WTC11 (cell line): ENCODE results near the gene ALOX12. TPM values are rescaled to one million over a fixed set of nuclear protein-coding genes. Genes with fewer than 3 reads are reported as not detected.

Experiments
- ATAC-seq: fragments of 200-7000 bp; cut with Tn5 transposase; 2 replicates; pipeline ENCODE4 v1.10.0; 2021; ENCODE audit warnings: mild to moderate bottlenecking, moderate library complexity
- CTCF ChIA-PET: fragments of 300-600 bp; sonication (Branson Sonifier 250); formaldehyde crosslinking; loops from one replicate; lab custom pipeline; 2021; ENCODE audit warnings: antibody characterized with exemption; lab: Charles Lee
- POLR2A ChIA-PET: fragments of 350-600 bp; sonication (Branson Sonifier 250); formaldehyde crosslinking; loops from one replicate; lab custom pipeline; 2021; ENCODE audit warnings: antibody characterized with exemption; lab: Charles Lee
- DNase-seq: peaks from one replicate; pipeline ENCODE4 v3.0.0; 2021; ENCODE audit warnings: low spot score
- H3K27ac Mint-ChIP-seq: 2 replicates; pipeline ENCODE4 v1.8.0; 2021; ENCODE audit warnings: mixed read lengths
- H3K27me3 Mint-ChIP-seq: 2 replicates; pipeline ENCODE4 v1.8.0; 2021; ENCODE audit warnings: low read depth, mild to moderate bottlenecking, moderate library complexity, mixed read lengths
- H3K36me3 Mint-ChIP-seq: 2 replicates; pipeline ENCODE4 v1.8.0; 2021; ENCODE audit warnings: mixed read lengths
- H3K4me1 Mint-ChIP-seq: 2 replicates; pipeline ENCODE4 v1.8.0; 2022; ENCODE audit warnings: mixed read lengths
- H3K4me3 Mint-ChIP-seq: 2 replicates; pipeline ENCODE4 v1.8.0; 2021; ENCODE audit warnings: mild to moderate bottlenecking, moderate library complexity, mixed read lengths
- H3K9me3 Mint-ChIP-seq: 2 replicates; pipeline ENCODE4 v1.8.0; 2021; ENCODE audit warnings: mixed read lengths
- CREB1 ChIP-seq: sonication (generic); formaldehyde crosslinking; IDR thresholded peaks from 2 replicates; pipeline ENCODE4 v1.8.0; 2023; ENCODE audit warnings: mild to moderate bottlenecking, missing genetic modification reagents
- CREM ChIP-seq: sonication (generic); formaldehyde crosslinking; IDR thresholded peaks from 2 replicates; pipeline ENCODE4 v1.8.1; 2022; ENCODE audit warnings: mild to moderate bottlenecking, missing genetic modification reagents, moderate library complexity
- CTCF ChIP-seq: fragments of 200-600 bp; IDR thresholded peaks from 2 replicates; pipeline ENCODE4 v1.8.0; 2022; ENCODE audit warnings: antibody characterized with exemption
- E2F5 ChIP-seq: sonication (generic); formaldehyde crosslinking; IDR thresholded peaks from 2 replicates; pipeline ENCODE4 v1.8.1; 2022; ENCODE audit warnings: mild to moderate bottlenecking, moderate library complexity, missing genetic modification reagents
- ESRRA ChIP-seq: sonication (generic); formaldehyde crosslinking; IDR thresholded peaks from 2 replicates; pipeline ENCODE4 v1.8.1; 2022; ENCODE audit warnings: mild to moderate bottlenecking, missing genetic modification reagents, borderline replicate concordance
- IRF2 ChIP-seq: sonication (generic); formaldehyde crosslinking; IDR thresholded peaks from 2 replicates; pipeline ENCODE4 v1.8.0; 2022; ENCODE audit warnings: low read depth, missing genetic modification reagents, borderline replicate concordance
- PRDM15 ChIP-seq: sonication (generic); formaldehyde crosslinking; IDR thresholded peaks from 2 replicates; pipeline ENCODE4 v1.8.0; 2022; ENCODE audit warnings: missing genetic modification reagents
- RELA ChIP-seq: sonication (generic); formaldehyde crosslinking; IDR thresholded peaks from 2 replicates; pipeline ENCODE4 v1.8.1; 2022; ENCODE audit warnings: missing genetic modification reagents, mild to moderate bottlenecking, borderline replicate concordance
- SMAD4 ChIP-seq: sonication (generic); formaldehyde crosslinking; IDR thresholded peaks from 2 replicates; pipeline ENCODE4 v1.8.0; 2022; ENCODE audit warnings: mild to moderate bottlenecking, missing genetic modification reagents
- SOX15 ChIP-seq: fragments of 250-450 bp; sonication (Bioruptor Pico); IDR thresholded peaks from 2 replicates; pipeline ENCODE4 v1.9.0; 2021; ENCODE audit warnings: mild to moderate bottlenecking
- ZBTB21 ChIP-seq: sonication (generic); formaldehyde crosslinking; IDR thresholded peaks from 2 replicates; pipeline ENCODE4 v1.8.1; 2023; ENCODE audit warnings: mild to moderate bottlenecking, missing genetic modification reagents, borderline replicate concordance
- ZNF317 ChIP-seq: sonication (generic); formaldehyde crosslinking; IDR thresholded peaks from 2 replicates; pipeline ENCODE4 v1.8.1; 2023; ENCODE audit warnings: low read depth, mild to moderate bottlenecking, moderate library complexity, missing genetic modification reagents, borderline replicate concordance
- total RNA-seq: library from RNA; stranded (reverse); gene quantifications from 3 replicates; pipeline ENCODE4 v1.2.3, GENCODE V29; 2021
- TF ChIP-seq, protein P1 (sequence below): sonication (generic); formaldehyde crosslinking; IDR thresholded peaks from 2 replicates; pipeline ENCODE4 v1.8.0; 2022; ENCODE audit warnings: mild to moderate bottlenecking, missing genetic modification reagents
- TF ChIP-seq, protein P2 (sequence below): fragments of 250-450 bp; sonication (Bioruptor Pico); IDR thresholded peaks from 2 replicates; pipeline ENCODE4 v1.9.0; 2021; ENCODE audit warnings: mild to moderate bottlenecking, borderline replicate concordance
- TF ChIP-seq, protein P3 (sequence below): sonication (generic); formaldehyde crosslinking; IDR thresholded peaks from 2 replicates; pipeline ENCODE4 v1.8.1; 2023; ENCODE audit warnings: mild to moderate bottlenecking, missing genetic modification reagents

Gene ALOX12
- total RNA-seq, 1 experiment from 2014 or later = 1.9 TPM

DNA sequence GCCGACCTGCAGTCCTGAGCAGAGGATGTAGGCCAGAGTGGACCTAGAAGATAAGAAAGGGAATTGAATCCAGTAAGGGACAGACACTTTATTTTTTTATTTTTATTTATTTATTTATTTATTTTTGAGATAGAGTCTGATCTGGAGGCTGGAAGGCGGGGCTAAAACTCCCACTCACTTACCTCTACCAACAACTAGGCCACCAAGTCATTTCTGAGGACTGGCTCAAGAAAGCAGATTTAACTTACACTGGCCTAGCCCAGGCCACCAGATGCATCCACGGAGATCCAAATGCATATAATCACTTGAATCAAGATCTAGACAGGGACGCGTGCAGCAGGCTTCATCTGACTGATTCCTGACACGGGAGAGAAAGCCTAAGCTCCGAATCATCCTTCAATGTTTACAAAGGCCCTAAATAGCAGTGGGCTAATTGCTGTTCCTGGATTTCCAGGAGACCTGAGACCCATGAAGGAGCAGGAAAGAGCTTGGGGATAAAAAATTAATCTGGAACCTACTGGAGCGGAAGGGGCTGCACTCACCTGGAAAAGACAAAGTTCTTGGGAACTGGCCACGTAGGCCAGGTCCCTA lies 1.1 kb upstream of the ALOX12 start:
- no peaks in the 10 kb centered on the region for H3K9me3 Mint-ChIP-seq
- H3K4me3 Mint-ChIP-seq = peak overlapping the region; percentile 77
- ATAC-seq (no peak), DNase-seq (no peak)
- POLR2A ChIA-PET = interaction anchor here (0.6 to 1.3 kb wide), 3 partner anchors 19 to 66 kb away, joined by 3 to 9 read pairs (median 4); no protein-coding TSS in a partner anchor
- 0 out of 2 replicates have a peak, but pooled peaks cover 5% of the 10 kb centered on the region for H3K36me3 Mint-ChIP-seq
- CTCF ChIA-PET = interaction anchor here (1.0 to 2.9 kb wide), 9 partner anchors 9 to 328 kb away, joined by 4 to 28 read pairs (median 9); partner anchors contain the start of genes BCL6B and SLC13A5
- TF ChIP-seq, protein P1, sequence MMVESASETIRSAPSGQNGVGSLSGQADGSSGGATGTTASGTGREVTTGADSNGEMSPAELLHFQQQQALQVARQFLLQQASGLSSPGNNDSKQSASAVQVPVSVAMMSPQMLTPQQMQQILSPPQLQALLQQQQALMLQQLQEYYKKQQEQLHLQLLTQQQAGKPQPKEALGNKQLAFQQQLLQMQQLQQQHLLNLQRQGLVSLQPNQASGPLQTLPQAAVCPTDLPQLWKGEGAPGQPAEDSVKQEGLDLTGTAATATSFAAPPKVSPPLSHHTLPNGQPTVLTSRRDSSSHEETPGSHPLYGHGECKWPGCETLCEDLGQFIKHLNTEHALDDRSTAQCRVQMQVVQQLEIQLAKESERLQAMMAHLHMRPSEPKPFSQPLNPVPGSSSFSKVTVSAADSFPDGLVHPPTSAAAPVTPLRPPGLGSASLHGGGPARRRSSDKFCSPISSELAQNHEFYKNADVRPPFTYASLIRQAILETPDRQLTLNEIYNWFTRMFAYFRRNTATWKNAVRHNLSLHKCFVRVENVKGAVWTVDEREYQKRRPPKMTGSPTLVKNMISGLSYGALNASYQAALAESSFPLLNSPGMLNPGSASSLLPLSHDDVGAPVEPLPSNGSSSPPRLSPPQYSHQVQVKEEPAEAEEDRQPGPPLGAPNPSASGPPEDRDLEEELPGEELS (CRISPR knock-in tag) = no peak
- TF ChIP-seq CREM (CRISPR knock-in tag) = no peak
- no peak for TF ChIP-seq SMAD4
- TF ChIP-seq, protein P2, sequence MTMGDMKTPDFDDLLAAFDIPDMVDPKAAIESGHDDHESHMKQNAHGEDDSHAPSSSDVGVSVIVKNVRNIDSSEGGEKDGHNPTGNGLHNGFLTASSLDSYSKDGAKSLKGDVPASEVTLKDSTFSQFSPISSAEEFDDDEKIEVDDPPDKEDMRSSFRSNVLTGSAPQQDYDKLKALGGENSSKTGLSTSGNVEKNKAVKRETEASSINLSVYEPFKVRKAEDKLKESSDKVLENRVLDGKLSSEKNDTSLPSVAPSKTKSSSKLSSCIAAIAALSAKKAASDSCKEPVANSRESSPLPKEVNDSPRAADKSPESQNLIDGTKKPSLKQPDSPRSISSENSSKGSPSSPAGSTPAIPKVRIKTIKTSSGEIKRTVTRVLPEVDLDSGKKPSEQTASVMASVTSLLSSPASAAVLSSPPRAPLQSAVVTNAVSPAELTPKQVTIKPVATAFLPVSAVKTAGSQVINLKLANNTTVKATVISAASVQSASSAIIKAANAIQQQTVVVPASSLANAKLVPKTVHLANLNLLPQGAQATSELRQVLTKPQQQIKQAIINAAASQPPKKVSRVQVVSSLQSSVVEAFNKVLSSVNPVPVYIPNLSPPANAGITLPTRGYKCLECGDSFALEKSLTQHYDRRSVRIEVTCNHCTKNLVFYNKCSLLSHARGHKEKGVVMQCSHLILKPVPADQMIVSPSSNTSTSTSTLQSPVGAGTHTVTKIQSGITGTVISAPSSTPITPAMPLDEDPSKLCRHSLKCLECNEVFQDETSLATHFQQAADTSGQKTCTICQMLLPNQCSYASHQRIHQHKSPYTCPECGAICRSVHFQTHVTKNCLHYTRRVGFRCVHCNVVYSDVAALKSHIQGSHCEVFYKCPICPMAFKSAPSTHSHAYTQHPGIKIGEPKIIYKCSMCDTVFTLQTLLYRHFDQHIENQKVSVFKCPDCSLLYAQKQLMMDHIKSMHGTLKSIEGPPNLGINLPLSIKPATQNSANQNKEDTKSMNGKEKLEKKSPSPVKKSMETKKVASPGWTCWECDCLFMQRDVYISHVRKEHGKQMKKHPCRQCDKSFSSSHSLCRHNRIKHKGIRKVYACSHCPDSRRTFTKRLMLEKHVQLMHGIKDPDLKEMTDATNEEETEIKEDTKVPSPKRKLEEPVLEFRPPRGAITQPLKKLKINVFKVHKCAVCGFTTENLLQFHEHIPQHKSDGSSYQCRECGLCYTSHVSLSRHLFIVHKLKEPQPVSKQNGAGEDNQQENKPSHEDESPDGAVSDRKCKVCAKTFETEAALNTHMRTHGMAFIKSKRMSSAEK (CRISPR knock-in tag) = no peak
- H3K4me1 Mint-ChIP-seq = peaks cover 8% of the 10 kb centered on the region
- no peak overlapping the region for H3K27ac Mint-ChIP-seq
- H3K27me3 Mint-ChIP-seq = peaks cover 55% of the 10 kb centered on the region

DNA sequence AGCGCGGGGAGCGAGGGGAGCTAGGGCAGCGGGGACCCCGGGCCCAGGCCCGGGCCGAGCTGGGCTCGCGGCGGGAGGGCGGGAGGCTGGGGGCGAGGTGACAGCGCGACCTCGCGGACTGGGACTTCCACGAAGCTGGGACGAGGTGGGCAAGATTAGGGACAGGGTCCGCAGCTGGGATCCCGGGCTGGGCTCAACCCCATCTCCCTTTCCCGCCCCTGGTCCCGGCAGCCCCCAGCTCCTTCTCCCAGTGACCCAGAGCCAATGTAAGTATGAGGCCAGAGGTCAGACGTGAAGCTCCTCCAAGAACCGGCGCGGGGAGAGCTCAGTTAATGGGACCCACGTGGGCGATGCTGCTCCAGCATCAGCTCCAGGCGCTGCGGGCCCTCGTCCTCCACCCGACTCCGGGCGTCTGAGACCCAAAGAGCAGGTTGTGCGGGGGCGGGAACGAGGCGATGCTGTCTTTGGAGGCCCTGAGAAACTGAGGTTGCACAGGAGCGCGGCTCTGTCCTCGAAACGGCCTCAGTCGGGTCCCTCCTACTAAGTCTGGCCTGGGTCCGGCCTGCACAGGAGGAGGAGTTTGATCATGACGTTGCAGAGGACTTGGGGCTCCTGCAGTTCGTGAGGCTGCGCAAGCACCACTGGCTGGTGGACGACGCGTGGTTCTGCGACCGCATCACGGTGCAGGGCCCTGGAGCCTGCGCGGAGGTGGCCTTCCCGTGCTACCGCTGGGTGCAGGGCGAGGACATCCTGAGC lies 585 bp downstream of the ALOX12 start:
- H3K27me3 Mint-ChIP-seq = peaks cover 52% of the 10 kb centered on the region
- H3K4me3 Mint-ChIP-seq = peak overlapping the region; percentile 77
- no peak for DNase-seq
- ChIA-PET POLR2A (interaction anchor here (0.7 to 1.7 kb wide), 4 partner anchors 11 to 103 kb away, joined by 3 to 4 read pairs (median 3); no protein-coding TSS in a partner anchor), CTCF (interaction anchor here (0.6 to 2.9 kb wide), 13 partner anchors 8 to 458 kb away, joined by 3 to 28 read pairs (median 9); partner anchors contain the start of genes BCL6B and SLC13A5)
- H3K4me1 Mint-ChIP-seq = peaks cover 8% of the 10 kb centered on the region
- 0 out of 2 replicates have a peak, but pooled peaks have one; percentile 5 for TF ChIP-seq RELA
- no peak for TF ChIP-seq CREB1
- no peak for TF ChIP-seq CTCF
- TF ChIP-seq ZNF317 (CRISPR knock-in tag) = no peak
- 0 out of 2 replicates have a peak, but pooled peaks have one; percentile 2 for TF ChIP-seq ESRRA (CRISPR knock-in tag)
- no peak for TF ChIP-seq PRDM15 (CRISPR knock-in tag)
- TF ChIP-seq E2F5 (CRISPR knock-in tag) = 0 out of 2 replicates have a peak, but pooled peaks have one; percentile 10
- TF ChIP-seq, protein P3, sequence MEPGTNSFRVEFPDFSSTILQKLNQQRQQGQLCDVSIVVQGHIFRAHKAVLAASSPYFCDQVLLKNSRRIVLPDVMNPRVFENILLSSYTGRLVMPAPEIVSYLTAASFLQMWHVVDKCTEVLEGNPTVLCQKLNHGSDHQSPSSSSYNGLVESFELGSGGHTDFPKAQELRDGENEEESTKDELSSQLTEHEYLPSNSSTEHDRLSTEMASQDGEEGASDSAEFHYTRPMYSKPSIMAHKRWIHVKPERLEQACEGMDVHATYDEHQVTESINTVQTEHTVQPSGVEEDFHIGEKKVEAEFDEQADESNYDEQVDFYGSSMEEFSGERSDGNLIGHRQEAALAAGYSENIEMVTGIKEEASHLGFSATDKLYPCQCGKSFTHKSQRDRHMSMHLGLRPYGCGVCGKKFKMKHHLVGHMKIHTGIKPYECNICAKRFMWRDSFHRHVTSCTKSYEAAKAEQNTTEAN (CRISPR knock-in tag) = 0 out of 2 replicates have a peak, but pooled peaks have one; percentile 14
- no peak for TF ChIP-seq SOX15 (CRISPR knock-in tag)
- TF ChIP-seq ZBTB21 (CRISPR knock-in tag) = peak; percentile 70; the same call in 1 of the 2 replicates
- TF ChIP-seq IRF2 = no peak
- H3K27ac Mint-ChIP-seq = no peak overlapping the region
- peaks cover 12% of the 10 kb centered on the region for H3K36me3 Mint-ChIP-seq
- ATAC-seq = peak; percentile 33
- no peaks in the 10 kb centered on the region for H3K9me3 Mint-ChIP-seq
